WTC11 (cell line): ENCODE results near the gene MYOZ1. TPM values are rescaled to one million over a fixed set of nuclear protein-coding genes. Genes with fewer than 3 reads are reported as not detected.

Experiments used
- ATAC-seq: fragments of 200-7000 bp; cut with Tn5 transposase; 2 replicates; pipeline ENCODE4 v1.10.0; 2021; ENCODE audit warnings: mild to moderate bottlenecking, moderate library complexity
- CTCF ChIA-PET: fragments of 300-600 bp; sonication (Branson Sonifier 250); formaldehyde crosslinking; loops from one replicate; lab custom pipeline; 2021; ENCODE audit warnings: antibody characterized with exemption; lab: Charles Lee
- POLR2A ChIA-PET: fragments of 350-600 bp; sonication (Branson Sonifier 250); formaldehyde crosslinking; loops from one replicate; lab custom pipeline; 2021; ENCODE audit warnings: antibody characterized with exemption; lab: Charles Lee
- DNase-seq: peaks from one replicate; pipeline ENCODE4 v3.0.0; 2021; ENCODE audit warnings: low spot score
- H3K27ac Mint-ChIP-seq: 2 replicates; pipeline ENCODE4 v1.8.0; 2021; ENCODE audit warnings: mixed read lengths
- H3K27me3 Mint-ChIP-seq: 2 replicates; pipeline ENCODE4 v1.8.0; 2021; ENCODE audit warnings: low read depth, mild to moderate bottlenecking, moderate library complexity, mixed read lengths
- H3K36me3 Mint-ChIP-seq: 2 replicates; pipeline ENCODE4 v1.8.0; 2021; ENCODE audit warnings: mixed read lengths
- H3K4me1 Mint-ChIP-seq: 2 replicates; pipeline ENCODE4 v1.8.0; 2022; ENCODE audit warnings: mixed read lengths
- H3K4me3 Mint-ChIP-seq: 2 replicates; pipeline ENCODE4 v1.8.0; 2021; ENCODE audit warnings: mild to moderate bottlenecking, moderate library complexity, mixed read lengths
- H3K9me3 Mint-ChIP-seq: 2 replicates; pipeline ENCODE4 v1.8.0; 2021; ENCODE audit warnings: mixed read lengths
- CREB1 ChIP-seq: sonication (generic); formaldehyde crosslinking; IDR thresholded peaks from 2 replicates; pipeline ENCODE4 v1.8.0; 2023; ENCODE audit warnings: mild to moderate bottlenecking, missing genetic modification reagents
- E2F4 ChIP-seq: sonication (generic); formaldehyde crosslinking; IDR thresholded peaks from 2 replicates; pipeline ENCODE4 v1.8.1; 2022; ENCODE audit warnings: low read depth, mild to moderate bottlenecking, moderate library complexity, missing genetic modification reagents, borderline replicate concordance
- E2F5 ChIP-seq: sonication (generic); formaldehyde crosslinking; IDR thresholded peaks from 2 replicates; pipeline ENCODE4 v1.8.1; 2022; ENCODE audit warnings: mild to moderate bottlenecking, moderate library complexity, missing genetic modification reagents
- ELF4 ChIP-seq: sonication (generic); formaldehyde crosslinking; IDR thresholded peaks from 2 replicates; pipeline ENCODE4 v1.8.1; 2022; ENCODE audit warnings: low read depth, mild to moderate bottlenecking, moderate library complexity, missing genetic modification reagents
- EMX1 ChIP-seq: fragments of 250-450 bp; sonication (Bioruptor Pico); IDR thresholded peaks from 2 replicates; pipeline ENCODE4 v1.8.0; 2021; ENCODE audit warnings: mild to moderate bottlenecking
- FOXK1 ChIP-seq: sonication (generic); formaldehyde crosslinking; IDR thresholded peaks from 2 replicates; pipeline ENCODE4 v1.8.0; 2022; ENCODE audit warnings: mild to moderate bottlenecking, moderate library complexity, missing genetic modification reagents
- FOXP1 ChIP-seq: sonication (generic); formaldehyde crosslinking; IDR thresholded peaks from 2 replicates; pipeline ENCODE4 v1.8.0; 2022; ENCODE audit warnings: missing genetic modification reagents, mild to moderate bottlenecking, moderate library complexity, borderline replicate concordance
- GABPB1 ChIP-seq: sonication (generic); formaldehyde crosslinking; IDR thresholded peaks from 2 replicates; pipeline ENCODE4 v1.8.1; 2023; ENCODE audit warnings: mild to moderate bottlenecking, missing genetic modification reagents
- GRHL2 ChIP-seq: fragments of 250-450 bp; sonication (Bioruptor Pico); IDR thresholded peaks from 2 replicates; pipeline ENCODE4 v1.8.0; 2022; ENCODE audit warnings: mild to moderate bottlenecking, moderate library complexity; ENCODE audit not compliant: insufficient replicate concordance, severe bottlenecking
- GTF2I ChIP-seq: fragments of 250-450 bp; sonication (Bioruptor Pico); conservative IDR thresholded peaks from 2 replicates; pipeline ENCODE4 v1.4.0; 2021; ENCODE audit warnings: mild to moderate bottlenecking
- IRF2 ChIP-seq: sonication (generic); formaldehyde crosslinking; IDR thresholded peaks from 2 replicates; pipeline ENCODE4 v1.8.0; 2022; ENCODE audit warnings: low read depth, missing genetic modification reagents, borderline replicate concordance
- MAX ChIP-seq: sonication (generic); formaldehyde crosslinking; IDR thresholded peaks from 2 replicates; pipeline ENCODE4 v1.8.0; 2022; ENCODE audit warnings: mild to moderate bottlenecking, missing genetic modification reagents
- MYBL2 ChIP-seq: sonication (generic); formaldehyde crosslinking; IDR thresholded peaks from 2 replicates; pipeline ENCODE4 v1.8.1; 2023; ENCODE audit warnings: mild to moderate bottlenecking, moderate library complexity, missing genetic modification reagents
- NFE2L1 ChIP-seq: sonication (generic); formaldehyde crosslinking; IDR thresholded peaks from 2 replicates; pipeline ENCODE4 v1.8.1; 2023; ENCODE audit warnings: missing genetic modification reagents
- SP1 ChIP-seq: sonication (generic); formaldehyde crosslinking; conservative IDR thresholded peaks from 2 replicates; pipeline ENCODE4 v1.8.1; 2022; ENCODE audit warnings: missing genetic modification reagents
- TEAD1 ChIP-seq: sonication (generic); formaldehyde crosslinking; IDR thresholded peaks from 2 replicates; pipeline ENCODE4 v1.8.0; 2022; ENCODE audit warnings: mild to moderate bottlenecking, missing genetic modification reagents
- TP53 ChIP-seq: sonication (generic); formaldehyde crosslinking; IDR thresholded peaks from 2 replicates; pipeline ENCODE4 v1.8.1; 2023; ENCODE audit warnings: mild to moderate bottlenecking, missing genetic modification reagents
- ZNF232 ChIP-seq: sonication (generic); formaldehyde crosslinking; IDR thresholded peaks from 2 replicates; pipeline ENCODE4 v1.8.0; 2022; ENCODE audit warnings: mild to moderate bottlenecking, missing genetic modification reagents
- ZNF416 ChIP-seq: fragments of 250-450 bp; sonication (Bioruptor Pico); IDR thresholded peaks from 2 replicates; pipeline ENCODE4 v1.9.0; 2021; ENCODE audit warnings: mild to moderate bottlenecking, inconsistent platforms
- ZNF512 ChIP-seq: sonication (generic); formaldehyde crosslinking; IDR thresholded peaks from 2 replicates; pipeline ENCODE4 v1.8.1; 2022; ENCODE audit warnings: missing genetic modification reagents, borderline replicate concordance
- ZNF532 ChIP-seq: fragments of 250-450 bp; sonication (Bioruptor Pico); IDR thresholded peaks from 2 replicates; pipeline ENCODE4 v1.9.0; 2021; ENCODE audit warnings: mild to moderate bottlenecking, borderline replicate concordance
- total RNA-seq: library from RNA; stranded (reverse); gene quantifications from 3 replicates; pipeline ENCODE4 v1.2.3, GENCODE V29; 2021

Gene MYOZ1
- total RNA-seq, 1 experiment from 2014 or later: 3.0 TPM

GRCh38 chr10:73625884-73626752, 15.2 kb downstream of the MYOZ1 start:
- Mint-ChIP-seq H3K4me3 (peak overlapping the region; percentile 97), H3K4me1 (peaks cover 20% of the 10 kb centered on the region), H3K27ac (peak overlapping the region; percentile 96), H3K9me3 (no peaks in the 10 kb centered on the region), H3K36me3 (no peaks in the 10 kb centered on the region), H3K27me3 (no peaks in the 10 kb centered on the region; the same call in 1 of the 2 replicates)
- DNase-seq (peak; percentile 93), ATAC-seq (peak; percentile 96)
- ChIA-PET CTCF (interaction anchor here (0.6 to 1.7 kb wide), 4 partner anchors 17 to 96 kb away, joined by 5 to 12 read pairs (median 8); no protein-coding TSS in a partner anchor), POLR2A (interaction anchor here (0.9 to 1.4 kb wide), 7 partner anchors 10 to 379 kb away, joined by 3 to 10 read pairs (median 4); partner anchors contain the start of genes DNAJC9 and USP54)
- TF ChIP-seq CREB1 (CRISPR knock-in tag): 0 out of 2 replicates have a peak, but pooled peaks have one; percentile 30
- TF ChIP-seq IRF2: no peak
- no peak for TF ChIP-seq ZNF416 (CRISPR knock-in tag)
- no peak for TF ChIP-seq GTF2I (CRISPR knock-in tag)
- TF ChIP-seq ZNF532 (CRISPR knock-in tag): no peak
- TF ChIP-seq TP53 (CRISPR knock-in tag): no peak
- TF ChIP-seq FOXK1 (CRISPR knock-in tag): 0 out of 2 replicates have a peak, but pooled peaks have one; percentile 48
- 0 out of 2 replicates have a peak, but pooled peaks have one; percentile 50 for TF ChIP-seq MYBL2 (CRISPR knock-in tag)
- no peak for TF ChIP-seq GRHL2 (CRISPR knock-in tag)
- no peak for TF ChIP-seq E2F5 (CRISPR knock-in tag)
- TF ChIP-seq TEAD1: no peak
- TF ChIP-seq SP1 (CRISPR knock-in tag): peak; percentile 55
- TF ChIP-seq NFE2L1 (CRISPR knock-in tag): peak; percentile 28; the same call in 1 of the 2 replicates
- no peak for TF ChIP-seq ELF4 (CRISPR knock-in tag)
- TF ChIP-seq EMX1: no peak
- 0 out of 2 replicates have a peak, but pooled peaks have one; percentile 21 for TF ChIP-seq GABPB1 (CRISPR knock-in tag)
- TF ChIP-seq FOXP1 (CRISPR knock-in tag): peak; percentile 80
- no peak for TF ChIP-seq E2F4 (CRISPR knock-in tag)
- no peak for TF ChIP-seq ZNF512 (CRISPR knock-in tag)
- peak; percentile 69 for TF ChIP-seq MAX (CRISPR knock-in tag)
- 0 out of 2 replicates have a peak, but pooled peaks have one; percentile 37 for TF ChIP-seq ZNF232 (CRISPR knock-in tag)
